Renal cortex interstitium (tissue), 11 donors: Measurements from ENCODE around the gene MSL3. TPM values are rescaled to one million over a fixed set of nuclear protein-coding genes. Genes with fewer than 3 reads are reported as not detected.

Experiments
- DNase-seq, 11 donors: peaks; one replicate each; pipeline ENCODE4 v3.0.0-alpha.2; 2013; ENCODE audit warnings: low read depth in 9 of 11, low spot score in 4 of 11; ENCODE audit errors: extremely low read depth in 1 of 11
- polyA plus RNA-seq, 3 donors: library from polyadenylated mRNA; unstranded; fragments of 120-200 nt; gene quantifications; one replicate each; pipeline ENCODE4 v1.2.1, GENCODE V29; 2013; ENCODE audit not compliant: insufficient read length in 3 of 3

MSL3 gene
- polyA plus RNA-seq, 3 donors, result 38.6 to 45.3 (median 39.9) TPM

DNA sequence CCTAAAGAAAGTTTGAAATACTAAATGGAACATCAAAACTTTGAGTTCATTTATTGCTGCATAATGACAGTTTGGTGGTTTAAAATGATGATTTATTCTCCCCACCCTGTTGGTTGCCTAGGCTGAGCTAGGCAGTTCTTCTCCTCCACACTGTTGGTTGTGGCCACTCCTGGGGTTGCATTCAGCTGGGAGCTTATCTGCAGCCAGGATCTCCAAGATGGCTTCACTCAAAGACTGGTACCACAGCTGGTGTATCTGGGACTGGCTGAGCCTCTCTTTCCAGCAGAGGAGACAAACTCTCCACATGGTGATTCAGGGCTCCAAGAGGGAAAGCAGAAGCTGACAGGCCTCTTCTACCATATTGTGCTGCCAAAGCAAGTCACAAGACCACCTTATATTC is 33.1 kb downstream of the MSL3 start:
- no peak for DNase-seq

DNA sequence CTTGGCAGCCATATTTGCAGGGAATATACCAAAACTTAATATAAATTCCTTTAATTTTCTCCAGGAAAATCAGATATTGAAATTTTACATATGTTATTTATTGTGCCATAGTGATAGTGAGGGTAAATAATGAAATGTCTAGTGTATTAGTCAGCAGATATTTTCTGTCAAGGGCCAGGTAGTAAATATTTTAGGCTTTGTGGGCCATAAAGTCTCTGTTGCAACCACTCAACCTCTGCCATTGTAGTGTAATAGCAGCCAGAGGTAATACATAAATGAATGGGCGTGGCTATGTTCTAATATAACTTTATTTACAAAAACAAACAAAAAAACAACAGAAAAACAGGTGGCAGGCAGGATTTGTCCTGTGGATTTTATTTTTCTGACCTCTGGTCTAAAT is 33.5 kb downstream of the MSL3 start:
- no peak for DNase-seq

DNA sequence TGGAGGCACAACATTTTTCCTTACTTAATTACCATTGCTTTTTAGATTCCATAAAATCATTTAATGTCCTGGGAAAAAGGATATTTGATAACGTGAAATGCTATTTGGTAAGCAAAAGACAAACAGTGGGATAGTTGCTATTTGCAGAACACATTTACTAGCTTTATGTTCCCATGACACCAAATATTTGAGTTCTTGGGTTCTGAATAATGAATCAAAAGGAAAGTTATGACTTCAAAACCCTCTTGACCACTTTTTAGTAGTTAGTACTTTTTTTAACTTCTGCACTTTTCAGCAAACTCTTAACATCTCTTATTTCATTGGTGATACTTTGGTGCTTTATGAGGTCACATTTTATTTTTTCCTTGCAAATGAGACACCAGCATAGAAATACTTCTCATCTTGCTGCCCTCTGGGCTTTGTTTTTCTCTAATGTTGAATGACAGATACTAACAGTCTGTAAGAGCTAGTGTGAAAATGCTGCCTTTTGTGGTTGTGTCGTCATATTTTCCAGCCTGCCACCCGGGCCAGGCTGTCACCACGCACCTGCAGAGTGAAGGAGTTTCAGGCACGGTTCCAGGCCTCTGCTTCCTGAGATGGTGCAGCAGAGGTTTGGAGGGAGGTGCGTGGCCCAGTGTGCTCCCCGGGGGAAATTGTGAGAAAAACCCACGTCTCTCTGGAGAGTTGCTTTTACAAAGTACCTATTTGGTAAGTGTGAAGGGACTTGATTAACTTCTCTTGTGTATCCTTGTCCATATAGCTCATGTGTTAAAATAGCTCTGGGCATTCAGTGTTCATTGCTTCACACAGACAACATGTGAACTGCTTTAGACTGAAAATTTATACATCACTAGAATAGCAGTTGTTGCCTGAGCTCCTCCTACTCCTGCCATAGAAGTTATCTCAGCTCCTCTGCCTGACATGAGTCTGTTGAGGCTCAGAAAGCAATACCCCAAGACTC is 34.7 kb downstream of the MSL3 start:
- no peak for DNase-seq

DNA sequence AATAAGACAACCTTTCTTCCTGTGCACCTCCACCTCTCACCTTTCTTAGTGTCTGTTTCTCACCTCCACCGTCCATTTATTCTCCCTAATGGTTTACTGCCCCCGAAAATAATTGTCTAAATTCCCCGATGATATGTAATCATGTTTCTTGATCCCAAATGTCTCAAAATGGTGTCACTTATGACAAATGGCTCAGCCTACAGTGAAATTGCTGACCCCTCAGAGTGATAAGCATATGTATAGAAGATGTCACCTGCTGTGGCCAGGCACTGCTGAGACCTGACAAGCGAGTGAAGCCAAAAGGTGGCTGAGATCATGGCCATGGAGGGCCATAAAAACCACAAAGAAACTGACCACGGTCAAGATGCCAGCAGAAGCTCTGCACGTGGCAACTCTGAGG is 35.7 kb downstream of the MSL3 start:
- DNase-seq, result no peak

DNA sequence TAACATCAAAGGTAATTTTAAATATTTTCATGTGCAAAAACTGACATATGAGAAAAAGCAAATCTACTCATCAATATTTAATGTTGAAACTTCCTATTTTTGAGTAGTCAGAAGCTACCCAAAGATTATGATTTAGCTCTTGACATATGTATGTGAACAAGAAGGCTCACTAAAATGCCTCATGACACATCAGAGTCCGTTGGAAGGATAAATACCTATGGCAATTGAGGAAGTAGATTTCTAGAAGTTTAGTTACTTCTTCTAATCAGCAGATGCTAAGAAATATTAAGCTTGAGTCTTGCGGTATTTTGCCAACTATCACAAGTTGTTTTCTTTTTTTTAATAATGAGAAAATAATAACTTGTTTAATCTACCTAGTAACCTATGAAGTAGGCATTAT is 55.3 kb downstream of the MSL3 start:
- DNase-seq, result no peak

Other genes with a start within 250 kb of the MSL3 start
- gene ARHGAP6, start 92.3 kb upstream of the MSL3 start, polyA plus RNA-seq, result 10 to 100 TPM; 13.9 to 19.4 (median 15.4) TPM